ENCODE results near the gene AGMO. TPM values are rescaled to one million over a fixed set of nuclear protein-coding genes. Genes with fewer than 3 reads are reported as not detected.

Gene AGMO
- polyA plus RNA-seq, 2 of the 4 experiments (the other 2 are of a cell fraction), result 2.6 to 7.9 TPM

GRCh38 chr7:15546272-15546792 is 15.5 kb downstream of the AGMO start:
- no peak for ATAC-seq
- DNase-seq (ENCODE audit: low read depth in 1 of 2, low spot score in 1 of 2), result no peak
- Histone ChIP-seq H3K27ac (no peak overlapping the region), H3K9me3 (no peaks in the 10 kb centered on the region), H3K4me2 (no peak overlapping the region), H3K4me3 (no peak overlapping the region), H3K4me1 (no peaks in the 10 kb centered on the region)
- WGBS (ENCODE audit: missing lambda C conversion rate), result 57% methylated on average over 2 of the region's 2 CpGs
- POLR2A ChIA-PET, result no interaction called here
- TF ChIP-seq NR3C1 (IDR thresholded peaks at IDR 0.05), result no peak
- TF ChIP-seq HOXB5 (CRISPR knock-in tag; IDR thresholded peaks at IDR 0.05), result no peak
- no peak for TF ChIP-seq JUNB (IDR thresholded peaks at IDR 0.05)
- TF ChIP-seq BHLHE40 (IDR thresholded peaks at IDR 0.05; ENCODE audit: low read depth, low read length), result no peak
- TF ChIP-seq RCOR1 (IDR thresholded peaks at IDR 0.05; ENCODE audit: low read depth, low read length), result no peak
- no peak for TF ChIP-seq CHD2 (IDR thresholded peaks at IDR 0.05; ENCODE audit: low read length, partially characterized antibody)
- no peak for TF ChIP-seq TFCP2L1 (CRISPR knock-in tag; IDR thresholded peaks at IDR 0.05)
- TF ChIP-seq EP300 (IDR thresholded peaks at IDR 0.05), result no peak
- TF ChIP-seq NPAS2 (CRISPR knock-in tag; IDR thresholded peaks at IDR 0.05; ENCODE audit: borderline replicate concordance), result no peak
- TF ChIP-seq, protein P1, sequence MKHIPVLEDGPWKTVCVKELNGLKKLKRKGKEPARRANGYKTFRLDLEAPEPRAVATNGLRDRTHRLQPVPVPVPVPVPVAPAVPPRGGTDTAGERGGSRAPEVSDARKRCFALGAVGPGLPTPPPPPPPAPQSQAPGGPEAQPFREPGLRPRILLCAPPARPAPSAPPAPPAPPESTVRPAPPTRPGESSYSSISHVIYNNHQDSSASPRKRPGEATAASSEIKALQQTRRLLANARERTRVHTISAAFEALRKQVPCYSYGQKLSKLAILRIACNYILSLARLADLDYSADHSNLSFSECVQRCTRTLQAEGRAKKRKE (CRISPR knock-in tag; IDR thresholded peaks at IDR 0.05; ENCODE audit: low read depth), result no peak
- no peak for TF ChIP-seq REST (IDR thresholded peaks at IDR 0.05)
- TF ChIP-seq, protein P2, sequence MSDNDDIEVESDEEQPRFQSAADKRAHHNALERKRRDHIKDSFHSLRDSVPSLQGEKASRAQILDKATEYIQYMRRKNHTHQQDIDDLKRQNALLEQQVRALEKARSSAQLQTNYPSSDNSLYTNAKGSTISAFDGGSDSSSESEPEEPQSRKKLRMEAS (IDR thresholded peaks at IDR 0.05), result no peak
- no peak for FAIRE-seq
- CTCF ChIA-PET, result no interaction called here

GRCh38 chr7:15544050-15544449 is 17.8 kb downstream of the AGMO start:
- Histone ChIP-seq H3K4me3 (no peak overlapping the region), H3K4me2 (no peak overlapping the region), H3K4me1 (no peaks in the 10 kb centered on the region), H3K27ac (no peak overlapping the region), H3K9me3 (peaks cover 10% of the 10 kb centered on the region; the same call in 1 of the 3 replicates)
- FAIRE-seq (no peak), DNase-seq (ENCODE audit: low read depth in 1 of 2, low spot score in 1 of 2) (no peak), ATAC-seq (no peak)
- 33% methylated on average over 2 of the region's 2 CpGs for WGBS (ENCODE audit: missing lambda C conversion rate)
- TF ChIP-seq CHD4 (IDR thresholded peaks at IDR 0.05; ENCODE audit: borderline replicate concordance), result no peak
- ChIA-PET POLR2A (no interaction called here), CTCF (no interaction called here)

- ChIA-PET CTCF (no interaction called here), POLR2A (no interaction called here)
- no peak for DNase-seq (ENCODE audit: low read depth in 1 of 2, low spot score in 1 of 2)
- ATAC-seq, result no peak
- no peaks in the 10 kb centered on the region for H3K4me1 ChIP-seq
- no peak overlapping the region for H3K4me2 ChIP-seq
- no peak for FAIRE-seq
- H3K9me3 ChIP-seq, result peaks cover 10% of the 10 kb centered on the region; the same call in 1 of the 3 replicates
- 25% methylated on average over 1 of the region's 1 CpG for WGBS (ENCODE audit: missing lambda C conversion rate)
- TF ChIP-seq KDM1A (IDR thresholded peaks at IDR 0.05; ENCODE audit: low read depth), result no peak
- TF ChIP-seq CEBPB (IDR thresholded peaks at IDR 0.05), result no peak
- TF ChIP-seq JUN (IDR thresholded peaks at IDR 0.05), result no peak
- no peak for TF ChIP-seq POLR2AphosphoS2 (conservative IDR thresholded peaks at IDR 0.05; ENCODE audit: low read length)
- no peak for TF ChIP-seq TFCP2L1 (CRISPR knock-in tag; IDR thresholded peaks at IDR 0.05)
- no peak for TF ChIP-seq RAD21 (conservative IDR thresholded peaks at IDR 0.05 in 1 of 2, IDR thresholded peaks at IDR 0.05 in 1 of 2)
- TF ChIP-seq CBX2 (IDR thresholded peaks at IDR 0.05; ENCODE audit: borderline replicate concordance, low read depth), result no peak
- TF ChIP-seq FOXS1 (CRISPR knock-in tag; IDR thresholded peaks at IDR 0.05), result no peak
- no peak for TF ChIP-seq POLR2A (IDR thresholded peaks at IDR 0.05; ENCODE audit: low read length)
- no peak for TF ChIP-seq HEYL (CRISPR knock-in tag; IDR thresholded peaks at IDR 0.05)
- TF ChIP-seq USF2 (IDR thresholded peaks at IDR 0.05), result no peak
- TF ChIP-seq, protein P1 (CRISPR knock-in tag; IDR thresholded peaks at IDR 0.05; ENCODE audit: low read depth), result no peak
- H3K4me3 ChIP-seq, result no peak overlapping the region
- H3K27ac ChIP-seq, result no peak overlapping the region
Measured at GRCh38 chr7:15543256-15543655, 18.6 kb downstream of the AGMO start.
